ENCODE results near the gene SCAPER. TPM values are rescaled to one million over a fixed set of nuclear protein-coding genes. Genes with fewer than 3 reads are reported as not detected.
"Not testable (repeated sequence)": the region's sequence is repeated elsewhere in the genome, so short reads cannot be mapped to it uniquely, and the experiment has no call there.

Gene SCAPER
- total RNA-seq, 1 experiment from 2014 or later: 4.6 TPM

- no peak for DNase-seq (ENCODE audit: low read depth)
- in situ Hi-C loops (cut with HindIII; ENCODE audit: low pct_unique_long_range_greater_than_20kb, low sequenced_read_pairs): no loop called here
These were observed 570.5 kb downstream of the SCAPER start for GRCh38 chr15:76334438-76335306.

DNA sequence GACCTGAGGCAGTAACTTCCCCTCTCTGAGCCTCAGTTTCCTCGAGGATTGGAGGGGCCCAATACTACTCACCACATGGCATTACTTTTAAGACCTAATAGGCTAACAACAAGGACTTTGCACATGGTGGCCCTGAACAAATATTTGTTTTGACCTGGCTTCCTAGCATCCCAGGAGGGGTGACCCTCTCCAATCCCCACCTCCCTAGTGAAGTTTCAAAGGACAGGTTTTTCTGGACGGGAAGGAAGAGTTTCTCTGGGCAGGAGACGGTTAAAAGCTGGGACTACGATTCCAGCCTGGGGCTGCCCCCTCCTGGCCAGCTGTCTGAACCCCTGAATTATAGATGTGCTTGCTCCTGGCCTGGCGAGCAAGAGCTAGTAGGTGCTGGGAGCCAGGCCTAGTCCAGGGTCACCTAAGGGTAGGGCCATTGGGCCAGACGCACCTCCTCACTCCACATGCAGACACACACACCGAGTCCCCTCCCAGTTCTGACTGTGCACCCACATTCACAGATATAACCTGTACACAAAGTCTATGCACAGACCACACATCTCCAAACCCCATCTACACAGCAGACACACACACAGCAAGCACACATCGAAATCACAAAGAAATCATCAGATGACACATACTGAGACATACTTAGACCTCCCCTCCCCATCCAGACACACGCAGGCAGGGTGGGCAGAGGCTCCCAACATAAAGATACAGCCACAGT lies 571.3 kb downstream of the SCAPER start:
- DNase-seq (ENCODE audit: low read depth): no peak

DNA sequence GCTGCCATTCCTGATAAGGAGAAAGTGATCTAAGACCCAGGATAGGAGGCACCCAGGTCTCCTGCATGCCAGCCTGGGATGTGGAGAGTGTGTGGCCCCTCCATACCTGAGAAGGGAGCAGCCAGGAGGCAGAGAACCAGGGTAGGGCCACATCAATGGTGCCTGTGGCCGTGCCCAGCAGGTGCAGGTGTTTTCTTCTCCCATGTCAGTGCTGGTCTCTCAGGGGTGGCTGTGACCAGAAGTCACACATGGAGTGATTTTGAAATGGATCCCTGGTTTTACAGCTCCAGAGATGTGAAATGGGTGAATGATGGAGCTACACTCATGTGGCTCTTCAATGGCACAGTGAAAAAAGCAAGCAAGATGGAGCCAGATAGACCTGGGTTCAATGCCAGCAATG lies 571.8 kb downstream of the SCAPER start:
- in situ Hi-C loops (cut with HindIII; ENCODE audit: low pct_unique_long_range_greater_than_20kb, low sequenced_read_pairs): no loop called here
- DNase-seq (ENCODE audit: low read depth): no peak

More for the DNA sequence above, 571.3 kb downstream of the SCAPER start:
- in situ Hi-C loops (cut with HindIII; ENCODE audit: low pct_unique_long_range_greater_than_20kb, low sequenced_read_pairs): no loop called here

- in situ Hi-C loops (cut with HindIII; ENCODE audit: low pct_unique_long_range_greater_than_20kb, low sequenced_read_pairs): no loop called here
- DNase-seq (ENCODE audit: low read depth): no peak
These were observed 572.3 kb downstream of the SCAPER start for GRCh38 chr15:76332796-76333195.

- no peak for DNase-seq (ENCODE audit: low read depth)
- in situ Hi-C loops (cut with HindIII; ENCODE audit: low pct_unique_long_range_greater_than_20kb, low sequenced_read_pairs): no loop called here
These were observed 575.0 kb downstream of the SCAPER start for GRCh38 chr15:76330080-76330680.

- in situ Hi-C loops (cut with HindIII; ENCODE audit: low pct_unique_long_range_greater_than_20kb, low sequenced_read_pairs): no loop called here
- peak; percentile 77 for DNase-seq (ENCODE audit: low read depth)
These were observed 576.2 kb downstream of the SCAPER start for GRCh38 chr15:76328958-76329357.

GRCh38 chr15:76328106-76328696 lies 576.9 kb downstream of the SCAPER start:
- in situ Hi-C loops (cut with HindIII; ENCODE audit: low pct_unique_long_range_greater_than_20kb, low sequenced_read_pairs): no loop called here
- peak; percentile 55 for DNase-seq (ENCODE audit: low read depth)

GRCh38 chr15:76327191-76328105 lies 577.7 kb downstream of the SCAPER start:
- in situ Hi-C loops (cut with HindIII; ENCODE audit: low pct_unique_long_range_greater_than_20kb, low sequenced_read_pairs): no loop called here
- DNase-seq (ENCODE audit: low read depth): peak; percentile 91

- in situ Hi-C loops (cut with HindIII; ENCODE audit: low pct_unique_long_range_greater_than_20kb, low sequenced_read_pairs): no loop called here
These were observed 579.4 kb downstream of the SCAPER start for GRCh38 chr15:76325704-76326103.

GRCh38 chr15:76324066-76324465 lies 581.1 kb downstream of the SCAPER start:
- DNase-seq (ENCODE audit: low read depth): peak; percentile 76
- in situ Hi-C loops (cut with HindIII; ENCODE audit: low pct_unique_long_range_greater_than_20kb, low sequenced_read_pairs): no loop called here

More at GRCh38 chr15:76325704-76326103, 579.4 kb downstream of the SCAPER start:
- no peak for DNase-seq (ENCODE audit: low read depth)

DNA sequence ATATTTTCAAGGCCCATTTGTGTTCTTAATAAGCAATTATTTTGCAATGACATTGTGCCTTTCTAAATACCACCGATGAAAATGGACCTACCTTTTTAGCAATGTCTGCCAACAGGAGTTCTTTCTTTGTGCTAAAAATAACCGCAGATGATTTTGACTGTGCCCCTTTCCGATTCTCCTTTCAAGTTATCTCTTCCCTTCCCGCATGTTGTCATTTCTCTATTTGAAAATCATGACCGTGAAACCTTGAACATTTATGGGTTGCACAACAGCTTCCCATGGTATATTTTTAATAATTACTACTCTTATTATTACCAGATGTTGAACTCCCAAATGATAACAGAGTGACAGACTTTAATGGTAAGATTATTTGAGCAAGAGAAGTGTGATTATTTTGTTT lies 583.5 kb downstream of the SCAPER start:
- in situ Hi-C loops (cut with HindIII; ENCODE audit: low pct_unique_long_range_greater_than_20kb, low sequenced_read_pairs): no loop called here
- DNase-seq (ENCODE audit: low read depth): no peak

DNA sequence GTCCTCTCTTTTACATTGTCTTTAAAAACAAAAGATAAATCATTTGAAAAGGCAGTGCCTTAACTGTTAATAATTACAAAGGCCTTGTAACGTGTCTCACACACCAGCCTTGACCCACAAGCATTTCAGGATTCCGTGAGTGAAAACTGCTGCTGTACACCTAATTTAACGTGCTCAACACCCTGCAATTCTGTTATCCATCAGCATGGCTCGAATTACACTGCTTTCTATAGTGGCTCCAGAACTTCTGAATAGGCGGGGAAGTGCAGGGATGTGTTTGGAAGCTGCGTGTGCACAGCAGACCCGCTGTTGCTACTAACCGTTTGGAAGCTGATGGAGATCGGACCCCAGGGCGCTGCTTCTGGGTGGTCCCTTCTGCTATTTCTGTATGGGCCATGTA lies 584.0 kb downstream of the SCAPER start:
- DNase-seq (ENCODE audit: low read depth): peak; percentile 67
- in situ Hi-C loops (cut with HindIII; ENCODE audit: low pct_unique_long_range_greater_than_20kb, low sequenced_read_pairs): no loop called here

- in situ Hi-C loops (cut with HindIII; ENCODE audit: low pct_unique_long_range_greater_than_20kb, low sequenced_read_pairs): no loop called here
- DNase-seq (ENCODE audit: low read depth): no peak
These were observed 585.1 kb downstream of the SCAPER start for GRCh38 chr15:76320012-76320411.

DNA sequence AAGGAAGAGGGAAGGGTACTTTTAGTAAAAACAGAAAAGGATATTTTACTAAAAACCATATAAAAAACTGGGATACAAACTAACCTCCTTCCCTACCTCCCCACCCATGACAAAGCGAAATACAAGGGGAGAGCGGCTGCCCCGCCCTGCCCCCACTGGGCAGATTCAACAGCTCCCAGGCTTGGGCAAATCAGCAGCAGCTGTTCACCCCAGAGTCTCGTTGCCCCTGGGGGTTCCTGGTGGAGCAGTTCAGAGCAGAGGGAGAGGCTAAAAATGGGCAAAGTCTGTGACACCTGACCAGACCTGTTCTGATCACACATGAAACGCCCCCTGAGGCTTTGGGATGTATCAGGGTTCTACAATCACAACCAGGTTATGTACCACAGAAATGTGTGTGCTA lies 591.4 kb downstream of the SCAPER start:
- in situ Hi-C loops (cut with HindIII; ENCODE audit: low pct_unique_long_range_greater_than_20kb, low sequenced_read_pairs): no loop called here
- no peak for DNase-seq (ENCODE audit: low read depth)

- DNase-seq (ENCODE audit: low read depth); in situ Hi-C loops (cut with HindIII; ENCODE audit: low pct_unique_long_range_greater_than_20kb, low sequenced_read_pairs): not testable (repeated sequence)
These were observed 592.0 kb downstream of the SCAPER start for GRCh38 chr15:76313175-76313567.

DNA sequence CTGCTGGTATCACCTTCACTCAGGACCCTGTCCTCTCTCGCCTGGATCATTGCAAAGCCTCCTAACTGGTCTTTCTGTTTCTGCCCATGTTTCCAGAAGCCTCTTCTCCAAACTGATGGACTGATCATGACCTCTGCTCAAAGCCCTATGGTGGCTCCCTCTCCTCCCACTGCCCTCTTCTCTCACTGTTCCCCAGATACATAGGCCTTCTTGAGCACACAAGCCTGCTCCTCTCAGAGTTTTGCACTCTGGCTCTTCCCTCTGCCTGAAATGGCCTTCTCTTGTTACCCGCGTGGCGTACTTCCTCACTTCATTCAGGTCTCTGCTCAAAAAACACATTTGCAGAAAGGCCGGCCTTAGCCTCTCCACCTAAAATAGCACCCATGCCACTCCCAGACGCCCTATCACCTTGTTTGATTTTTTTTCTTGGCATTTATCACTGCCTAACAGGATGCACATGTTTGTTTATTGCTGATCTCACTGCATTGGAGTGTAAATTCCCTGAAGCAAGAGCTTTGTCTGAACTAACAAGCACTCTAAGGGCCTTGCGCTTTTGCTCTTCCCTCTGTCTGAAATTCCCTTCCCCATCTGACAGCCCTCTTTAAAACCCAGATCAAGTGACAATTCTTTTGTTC lies 592.5 kb downstream of the SCAPER start:
- in situ Hi-C loops (cut with HindIII; ENCODE audit: low pct_unique_long_range_greater_than_20kb, low sequenced_read_pairs): no loop called here

More for the DNA sequence above, 592.5 kb downstream of the SCAPER start:
- DNase-seq (ENCODE audit: low read depth): peak; percentile 76

Data from Caki2 (cell line).